Thymus (tissue), 14 donors: ENCODE results near the gene WNK4. TPM values are rescaled to one million over a fixed set of nuclear protein-coding genes. Genes with fewer than 3 reads are reported as not detected.
"Not testable (repeated sequence)": the region's sequence is repeated elsewhere in the genome, so short reads cannot be mapped to it uniquely, and the experiment has no call there.

Experiments used
- DNase-seq, 9 donors: peaks; one replicate each; pipeline ENCODE4 v3.0.0-alpha.2; 2013; ENCODE audit warnings: low spot score in 9 of 9, low read depth in 6 of 9, missing footprints in 1 of 9
- H3K27ac ChIP-seq, 2 donors: one replicate each; pipeline ENCODE4 v1.5.1; 2013; ENCODE audit warnings: control low read depth in 1 of 2, low read depth in 1 of 2, low read length in 1 of 2, mild to moderate bottlenecking in 1 of 2, moderate library complexity in 1 of 2
- H3K27me3 ChIP-seq, 2 donors: one replicate each; pipeline ENCODE4 v1.5.1; 2013; ENCODE audit warnings: low read length in 1 of 2; ENCODE audit not compliant: control insufficient read depth in 2 of 2, insufficient read depth in 1 of 2
- H3K36me3 ChIP-seq, 2 donors: one replicate each; pipeline ENCODE4 v1.5.1; 2013; ENCODE audit warnings: low read length in 1 of 2, mild to moderate bottlenecking in 1 of 2, moderate library complexity in 1 of 2; ENCODE audit not compliant: control insufficient read depth in 2 of 2, insufficient read depth in 2 of 2
- H3K4me1 ChIP-seq, 2 donors: one replicate each; pipeline ENCODE4 v1.5.1; 2013; ENCODE audit warnings: low read length in 2 of 2; ENCODE audit not compliant: control insufficient read depth in 2 of 2, insufficient read depth in 2 of 2
- H3K4me3 ChIP-seq, 2 donors: one replicate each; pipeline ENCODE4 v1.5.1; 2013; ENCODE audit warnings: low read length in 2 of 2, control low read depth in 1 of 2, mild to moderate bottlenecking in 1 of 2
- H3K9me3 ChIP-seq, 2 donors: one replicate each; pipeline ENCODE4 v1.5.1; 2013; ENCODE audit warnings: low read length in 1 of 2, mild to moderate bottlenecking in 1 of 2; ENCODE audit not compliant: control insufficient read depth in 2 of 2, insufficient read depth in 1 of 2
- WGBS: extraction: QIAGEN DNeasy Blood & Tissue Kit; methylation state at CpG from one replicate; pipeline ENCODE4 v1.1.7; 2013; 5-methylcytosine and 5-hydroxymethylcytosine counted together
- long read RNA-seq, 10 donors: transcript quantifications; one replicate each; lab custom pipeline, GENCODE V29; 2026
- polyA plus RNA-seq: library from polyadenylated mRNA; stranded (reverse); fragments of 200-250 nt; gene quantifications from one replicate; pipeline ENCODE4 v1.2.3, GENCODE V29; 2013
- total RNA-seq: library from RNA; stranded (reverse); fragments of 120-200 nt; gene quantifications from one replicate; pipeline ENCODE4 v1.2.4, GENCODE V29; 2013
- donor health status: healthy.

The WNK4 gene
- total RNA-seq (0.05 TPM), polyA plus RNA-seq (0.11 TPM)
- long read RNA-seq, donor 1: 0 reads
- long read RNA-seq, donor 2: 0 reads
- long read RNA-seq, donor 3: 0 reads
- long read RNA-seq, donor 4: 0 reads
- long read RNA-seq, donor 5: 0 reads
- long read RNA-seq, donor 6: 0 reads
- long read RNA-seq, donor 7: 0 reads
- long read RNA-seq, donor 8: 0 reads
- long read RNA-seq, donor 9: 0 reads
- long read RNA-seq, donor 10: 0 reads

GRCh38 chr17:42779936-42780850 lies at the start of gene WNK4:
TSS of gene WNK4 (plus strand) at chr17:42780610. CDS start at chr17:42780699, 89 bp downstream.
- peak within 1 kb of the TSS in 1 of 2 donors; percentile 24 for H3K4me3 ChIP-seq
- DNase-seq: no peak
- WGBS: 23% methylated on average over 65 of the region's 65 CpGs
- H3K27me3 ChIP-seq: peaks cover 48 to 60% of the 10 kb centered on the region in 2 donors
- peaks cover 0 to 8% of the 10 kb centered on the region in 2 donors for H3K4me1 ChIP-seq
- peaks cover 25 to 38% of the 10 kb centered on the region in 2 donors for H3K36me3 ChIP-seq
- no peak within 1 kb of the TSS for H3K27ac ChIP-seq
- H3K9me3 ChIP-seq: peaks cover 0 to 19% of the 10 kb centered on the region in 2 donors

DNA sequence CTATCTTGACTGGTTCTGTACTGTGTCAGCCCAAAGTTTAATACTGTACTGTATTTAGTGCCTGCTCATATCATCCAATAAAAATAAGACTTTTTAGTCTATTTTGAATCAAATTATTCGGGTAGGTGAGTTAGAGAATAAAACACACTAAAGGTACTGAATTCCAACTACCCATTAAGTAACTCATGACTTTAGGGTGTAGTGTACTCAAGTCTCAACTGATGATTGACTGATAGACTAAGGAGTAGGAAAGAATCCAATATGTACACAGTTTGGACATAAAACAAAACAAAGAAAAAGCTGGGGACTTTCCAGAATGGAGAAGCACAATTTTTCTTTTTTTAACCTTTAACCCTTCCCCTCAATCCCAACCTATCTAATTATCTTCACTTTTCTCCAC lies 39.7 kb upstream of the WNK4 start:
- no peak overlapping the region for H3K27ac ChIP-seq
- no peak for DNase-seq
- peaks cover 0 to 6% of the 10 kb centered on the region in 2 donors for H3K36me3 ChIP-seq
- peaks cover 0 to 3% of the 10 kb centered on the region in 2 donors for H3K27me3 ChIP-seq
- peaks cover 5 to 20% of the 10 kb centered on the region in 2 donors for H3K4me1 ChIP-seq
- H3K4me3 ChIP-seq: no peak overlapping the region
- H3K9me3 ChIP-seq: peaks cover 0 to 4% of the 10 kb centered on the region in 2 donors
- 93% methylated on average over 1 of the region's 1 CpG for WGBS

GRCh38 chr17:42742916-42743315 lies 37.5 kb upstream of the WNK4 start:
- not testable (repeated sequence) for DNase-seq, H3K27ac ChIP-seq

GRCh38 chr17:42743595-42744282 lies 36.7 kb upstream of the WNK4 start:
- H3K27ac ChIP-seq: peak overlapping the region in 1 of 2 donors; percentile 96
- no peak for DNase-seq
- peaks cover 0 to 4% of the 10 kb centered on the region in 2 donors for H3K9me3 ChIP-seq
- H3K27me3 ChIP-seq: peaks cover 4 to 15% of the 10 kb centered on the region in 2 donors
- peaks cover 0 to 3% of the 10 kb centered on the region in 2 donors for H3K36me3 ChIP-seq
- peak overlapping the region; percentile 81 to 97 for H3K4me3 ChIP-seq
- WGBS: 76% methylated on average over 10 of the region's 10 CpGs
- peaks cover 5 to 20% of the 10 kb centered on the region in 2 donors for H3K4me1 ChIP-seq

More at GRCh38 chr17:42742916-42743315, 37.5 kb upstream of the WNK4 start:
- not testable (repeated sequence) for H3K9me3 ChIP-seq, H3K36me3 ChIP-seq, H3K4me3 ChIP-seq
- Histone ChIP-seq H3K4me1 (peaks cover 5 to 20% of the 10 kb centered on the region in 2 donors), H3K27me3 (peaks cover 4 to 15% of the 10 kb centered on the region in 2 donors)
- WGBS: 96% methylated on average over 11 of the region's 11 CpGs

- peak overlapping the region; percentile 81 to 97 for H3K4me3 ChIP-seq
These were observed 36.1 kb upstream of the WNK4 start for GRCh38 chr17:42744283-42744805.

DNA sequence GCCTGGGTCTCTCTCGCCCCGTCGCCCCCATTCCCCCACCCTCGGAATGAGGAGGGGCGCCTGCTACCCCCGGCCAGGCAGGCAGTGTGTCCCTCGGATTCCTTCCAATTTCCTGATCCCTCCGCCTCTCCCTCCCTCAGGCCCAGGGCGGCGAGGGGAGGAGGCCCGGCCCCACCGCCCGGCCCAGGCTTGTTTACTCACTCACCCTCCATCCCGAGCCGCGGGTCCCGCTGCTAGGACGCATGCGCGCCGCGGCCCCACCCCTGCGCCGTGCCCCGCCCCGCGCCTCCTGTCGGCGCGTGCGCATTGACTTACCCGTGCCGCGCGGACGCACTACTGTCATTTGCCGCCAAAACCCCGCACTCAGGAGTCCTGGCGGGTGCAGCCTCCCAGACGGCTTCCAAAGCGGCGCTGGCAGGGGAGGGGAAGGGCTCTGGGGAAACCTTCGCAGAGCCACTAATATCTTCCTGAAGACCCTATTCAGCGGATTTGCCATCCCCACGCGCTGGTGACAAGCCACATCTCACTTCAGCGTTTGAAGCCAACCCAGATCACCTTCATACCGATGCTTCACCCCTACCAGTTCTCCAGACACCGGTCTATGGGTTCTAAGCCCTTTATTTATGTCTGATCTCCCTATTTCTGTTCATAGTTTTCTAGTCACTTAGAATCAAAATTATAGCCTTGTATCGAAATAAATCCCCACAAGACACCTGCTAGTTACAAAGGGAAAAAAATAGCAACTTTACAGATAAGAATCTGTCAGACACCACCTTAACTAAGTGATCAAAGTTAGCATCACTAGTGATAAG lies 35.4 kb upstream of the WNK4 start, which contains the start of gene EZH1:
Gene EZH1 (minus strand): TSS at position 235 of the 812 bp plus-strand sequence. CDS start 16,099 bp downstream, outside the sequence.
- WGBS: 6% methylated on average over 50 of the region's 50 CpGs
- peaks cover 0 to 3% of the 10 kb centered on the region in 2 donors for H3K36me3 ChIP-seq

More at GRCh38 chr17:42744283-42744805, 36.1 kb upstream of the WNK4 start:
- peak in 7 of 9 donors; percentile 18 to 65 (median 41) for DNase-seq
- Histone ChIP-seq H3K27ac (peak overlapping the region; percentile 86 to 96), H3K9me3 (peaks cover 0 to 4% of the 10 kb centered on the region in 2 donors), H3K27me3 (peaks cover 4 to 19% of the 10 kb centered on the region in 2 donors), H3K36me3 (peaks cover 0 to 3% of the 10 kb centered on the region in 2 donors), H3K4me1 (peaks cover 5 to 20% of the 10 kb centered on the region in 2 donors)
- WGBS: 2% methylated on average over 32 of the region's 32 CpGs

DNA sequence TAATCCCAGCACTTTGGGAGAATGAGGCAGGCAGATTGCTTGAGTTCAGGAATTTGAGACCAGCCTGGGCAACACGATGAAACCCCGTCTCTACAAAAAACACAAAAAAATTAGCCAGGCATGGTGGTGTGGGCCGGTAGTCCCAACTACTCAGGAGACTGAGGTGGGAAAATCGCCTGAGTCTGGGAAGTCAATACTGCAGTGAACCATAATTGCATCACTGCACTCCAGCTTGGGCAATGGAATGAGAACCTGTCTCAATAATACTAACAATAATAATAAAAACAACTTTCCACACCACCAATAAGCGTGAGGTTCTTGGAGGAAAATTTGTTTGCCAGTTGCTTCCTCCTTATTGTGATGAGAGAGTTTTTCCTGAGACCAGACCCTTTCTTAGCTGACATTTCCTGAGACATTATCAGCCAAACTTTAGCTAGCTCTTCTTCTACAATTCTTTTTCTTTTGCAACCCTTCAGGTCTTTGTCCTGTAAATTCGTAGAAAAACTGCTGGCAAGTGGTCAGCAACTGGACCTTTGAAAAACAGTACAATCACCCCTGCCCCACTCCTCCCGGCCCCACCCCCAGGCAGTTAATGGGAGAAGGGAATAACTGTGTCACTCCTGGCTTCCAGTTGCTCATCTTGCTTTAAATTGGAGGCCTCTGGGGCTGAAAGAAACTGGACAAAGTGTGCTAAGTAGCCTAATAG lies 32.1 kb upstream of the WNK4 start:
- DNase-seq: no peak
- 90% methylated on average over 7 of the region's 7 CpGs for WGBS
- H3K4me1 ChIP-seq: peaks cover 5 to 14% of the 10 kb centered on the region in 2 donors
- H3K27ac ChIP-seq: no peak overlapping the region
- H3K27me3 ChIP-seq: peaks cover 4 to 28% of the 10 kb centered on the region in 2 donors
- peaks cover 0 to 4% of the 10 kb centered on the region in 2 donors for H3K9me3 ChIP-seq
- H3K36me3 ChIP-seq: no peaks in the 10 kb centered on the region
- H3K4me3 ChIP-seq: no peak overlapping the region

More for the DNA sequence above, 35.4 kb upstream of the WNK4 start, which contains the start of gene EZH1:
- H3K4me1 ChIP-seq: peaks cover 5 to 20% of the 10 kb centered on the region in 2 donors
- peak within 1 kb of the TSS; percentile 81 to 97 for H3K4me3 ChIP-seq
- peak; percentile 60 to 95 (median 86) for DNase-seq
- peaks cover 4 to 23% of the 10 kb centered on the region in 2 donors for H3K27me3 ChIP-seq
- H3K9me3 ChIP-seq: peaks cover 0 to 4% of the 10 kb centered on the region in 2 donors
- peak within 1 kb of the TSS; percentile 86 to 96 for H3K27ac ChIP-seq
